ENCODE measurements around the gene NFU1.

GRCh38 chr2:69380072-69380917 lies 56.9 kb downstream of the NFU1 start:
- TF ChIP-seq POLR2A (IDR thresholded peaks at IDR 0.05), result no peak
- TF ChIP-seq CTCF (IDR thresholded peaks at IDR 0.05), result no peak

Data from right lobe of liver (tissue), 4 donors.